CD4-positive, alpha-beta T cell (primary cell): ENCODE data around the gene GOLGA6L2. TPM values are rescaled to one million over a fixed set of nuclear protein-coding genes. Genes with fewer than 3 reads are reported as not detected.
"Not testable (repeated sequence)": the region's sequence is repeated elsewhere in the genome, so short reads cannot be mapped to it uniquely, and the experiment has no call there.

Experiments used
- ATAC-seq: fragments of 200-7000 bp; cut with Tn5 transposase; one replicate; pipeline ENCODE4 v1.10.0; 2022; ENCODE audit warnings: mild to moderate bottlenecking; ENCODE audit not compliant: poor library complexity
- CTCF ChIA-PET: fragments of 350-600 bp; sonication (Branson Sonifier 250); formaldehyde crosslinking; loops from one replicate; lab custom pipeline; 2021; ENCODE audit warnings: antibody characterized with exemption, inconsistent platforms; lab: Charles Lee
- POLR2A ChIA-PET: fragments of 350-600 bp; sonication (Branson Sonifier 250); formaldehyde crosslinking; loops from one replicate; lab custom pipeline; 2021; ENCODE audit warnings: antibody characterized with exemption, inconsistent platforms; lab: Charles Lee
- DNase-seq, 14 experiments: peaks; one replicate each; pipeline ENCODE4 v3.0.0-alpha.2; 2013 to 2020; ENCODE audit warnings: mixed read lengths in 2 of 14
- H3K27ac ChIP-seq, 2 donors: one replicate each; pipeline versions ENCODE4 v1.5.1 to v1.7.0; 2013; ENCODE audit warnings: low read length in 2 of 2, low read depth in 1 of 2, mild to moderate bottlenecking in 1 of 2
- H3K27me3 ChIP-seq, 2 experiments: 1 replicate in 1 of 2; 2 replicates in 1 of 2; pipeline versions ENCODE4 v1.6.1 to v1.7.0; 2013; ENCODE audit warnings: low read length in 2 of 2, control low read depth in 1 of 2, mild to moderate bottlenecking in 1 of 2, moderate library complexity in 1 of 2; ENCODE audit not compliant: insufficient read depth in 2 of 2, control insufficient read depth in 1 of 2
- H3K36me3 ChIP-seq: one replicate; pipeline ENCODE4 v1.6.1; 2013; ENCODE audit warnings: low read length, control low read depth; ENCODE audit not compliant: insufficient read depth
- H3K4me1 ChIP-seq: one replicate; pipeline ENCODE4 v1.6.1; 2013; ENCODE audit warnings: low read length, control low read depth; ENCODE audit not compliant: insufficient read depth
- H3K4me3 ChIP-seq: one replicate; pipeline ENCODE4 v1.5.1; 2013; ENCODE audit warnings: mild to moderate bottlenecking, low read length, moderate library complexity
- H3K9me3 ChIP-seq, 2 experiments: 1 replicate in 1 of 2; 2 replicates in 1 of 2; pipeline versions ENCODE4 v1.6.1 to v1.7.0; 2013; ENCODE audit warnings: low read length in 2 of 2, mild to moderate bottlenecking in 2 of 2, control low read depth in 1 of 2, moderate library complexity in 1 of 2; ENCODE audit not compliant: control insufficient read depth in 1 of 2, insufficient read depth in 1 of 2
- H3K27ac Mint-ChIP-seq: one replicate; pipeline ENCODE4 v1.8.0; 2020; ENCODE audit warnings: mixed read lengths
- H3K27me3 Mint-ChIP-seq: one replicate; pipeline ENCODE4 v1.8.0; 2021; ENCODE audit warnings: mixed read lengths
- H3K36me3 Mint-ChIP-seq: one replicate; pipeline ENCODE4 v1.8.0; 2021; ENCODE audit warnings: low read depth, mixed read lengths
- H3K4me1 Mint-ChIP-seq: one replicate; pipeline ENCODE4 v1.8.0; 2021; ENCODE audit warnings: low read depth, mixed read lengths
- H3K4me3 Mint-ChIP-seq: one replicate; pipeline ENCODE4 v1.8.0; 2020; ENCODE audit warnings: mild to moderate bottlenecking, mixed read lengths
- H3K9me3 Mint-ChIP-seq: one replicate; pipeline ENCODE4 v1.8.0; 2020; ENCODE audit warnings: mixed read lengths
- CTCF ChIP-seq: fragments of 200-600 bp; IDR thresholded peaks from one replicate; pipeline ENCODE4 v1.8.0; 2022; ENCODE audit warnings: antibody characterized with exemption, mild to moderate bottlenecking
- intact Hi-C, 2 experiments: fragments of 100-400 bp; cut with DNase I in 1 of 2; cut with micrococcal nuclease in 1 of 2; formaldehyde crosslinking; loops; one replicate each; pipeline versions ENCODE4 v1.15.1 to v1.9.0; 2023 to 2025; cut with DNase I, micrococcal nuclease
- total RNA-seq, 174 experiments: library from RNA in 2 of 174; stranded (reverse) in 2 of 174; gene quantifications; one replicate each; pipeline ENCODE4 v1.2.3 and lab custom pipeline; 2021 to 2026

The GOLGA6L2 gene
- total RNA-seq, 2 experiments from 2014 or later = not detected

DNA sequence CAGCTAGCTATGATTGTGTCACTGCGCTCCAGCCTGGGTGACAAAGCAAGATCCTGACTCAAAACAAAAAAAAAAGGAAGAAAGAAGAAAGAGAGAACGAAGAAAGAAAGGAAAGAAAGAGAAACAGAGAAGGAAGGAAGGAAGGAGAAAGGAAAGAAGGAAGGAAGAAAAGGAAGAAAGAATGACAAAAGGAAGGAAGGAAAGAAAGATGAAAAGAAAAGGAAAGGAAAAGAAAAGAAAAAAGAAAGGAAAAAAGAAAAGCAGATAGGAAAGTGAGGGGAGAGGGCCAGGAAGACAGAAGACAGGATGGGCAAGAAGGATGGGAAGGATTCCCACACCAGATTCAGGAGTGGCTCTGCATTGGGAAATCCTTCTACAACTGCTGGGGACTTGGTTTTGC is 44.9 kb downstream of the GOLGA6L2 start:
- Mint-ChIP-seq H3K9me3 (no peaks in the 10 kb centered on the region), H3K4me3 (no peak overlapping the region), H3K4me1 (no peaks in the 10 kb centered on the region), H3K36me3 (no peaks in the 10 kb centered on the region), H3K27ac (no peak overlapping the region), H3K27me3 (peaks cover 18% of the 10 kb centered on the region)
- no peaks in the 10 kb centered on the region for H3K9me3 ChIP-seq
- no peaks in the 10 kb centered on the region for H3K27me3 ChIP-seq
- TF ChIP-seq CTCF = no peak
- no peaks in the 10 kb centered on the region for H3K36me3 ChIP-seq
- ChIA-PET POLR2A (no interaction called here), CTCF (no interaction called here)
- ATAC-seq = no peak
- intact Hi-C loops = no loop called here
- DNase-seq = no peak
- no peak overlapping the region for H3K4me3 ChIP-seq
- H3K27ac ChIP-seq = no peak overlapping the region
- no peaks in the 10 kb centered on the region for H3K4me1 ChIP-seq

DNA sequence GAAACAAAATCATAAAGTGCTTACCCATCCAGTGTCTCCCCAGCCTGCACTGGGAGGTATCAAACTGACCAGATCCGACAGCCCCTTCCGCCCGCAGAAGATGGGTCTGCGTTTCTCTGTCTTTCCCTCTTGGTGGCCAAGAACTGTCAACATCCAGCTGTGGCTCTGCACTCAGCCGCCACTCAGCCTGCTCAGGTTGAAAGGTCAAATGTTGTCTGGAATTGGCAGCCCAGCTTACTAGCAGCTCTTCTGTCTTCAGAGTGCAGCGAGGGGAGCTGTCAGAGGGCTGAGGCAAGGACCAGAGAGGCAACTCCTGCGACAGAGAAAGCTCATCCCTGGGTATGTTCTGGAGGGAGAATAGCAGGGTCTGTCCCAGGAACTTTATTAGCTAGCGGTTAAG is 45.4 kb downstream of the GOLGA6L2 start:
- ChIA-PET POLR2A (no interaction called here), CTCF (no interaction called here)
- intact Hi-C loops = no loop called here
- no peaks in the 10 kb centered on the region for H3K4me1 ChIP-seq
- H3K27ac Mint-ChIP-seq = no peak overlapping the region
- ATAC-seq (no peak), DNase-seq (no peak)
- H3K36me3 ChIP-seq = no peaks in the 10 kb centered on the region
- H3K9me3 Mint-ChIP-seq = no peaks in the 10 kb centered on the region
- no peak overlapping the region for H3K4me3 ChIP-seq
- no peaks in the 10 kb centered on the region for H3K27me3 ChIP-seq
- peaks cover 14% of the 10 kb centered on the region for H3K27me3 Mint-ChIP-seq
- no peak for TF ChIP-seq CTCF
- no peak overlapping the region for H3K4me3 Mint-ChIP-seq
- H3K4me1 Mint-ChIP-seq = no peaks in the 10 kb centered on the region
- H3K9me3 ChIP-seq = no peaks in the 10 kb centered on the region
- no peak overlapping the region for H3K27ac ChIP-seq
- H3K36me3 Mint-ChIP-seq = no peaks in the 10 kb centered on the region

DNA sequence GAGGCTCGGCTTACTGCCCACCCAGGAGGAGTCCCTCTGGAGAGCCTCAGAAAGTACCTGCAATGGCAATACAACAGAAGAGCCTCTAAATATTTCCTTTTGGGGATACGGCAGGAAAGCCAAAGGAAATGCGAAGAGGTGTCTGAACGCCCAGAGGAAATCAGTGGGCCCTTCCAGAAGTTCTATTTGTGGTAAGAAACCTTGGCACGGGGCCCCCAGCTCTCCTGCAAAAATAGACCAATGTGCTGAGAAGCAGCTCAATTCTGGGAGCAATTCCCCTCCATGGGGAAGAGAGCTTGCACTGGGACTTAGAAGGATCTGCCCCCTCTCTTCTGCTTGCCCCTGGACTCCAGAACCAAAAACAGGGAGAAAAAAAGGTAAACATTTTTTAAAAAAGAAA is 47.8 kb downstream of the GOLGA6L2 start:
- H3K4me1 ChIP-seq, POLR2A ChIA-PET, H3K9me3 ChIP-seq, H3K4me1 Mint-ChIP-seq, H3K4me3 ChIP-seq, ATAC-seq, H3K27me3 ChIP-seq, H3K36me3 ChIP-seq, H3K27me3 Mint-ChIP-seq, H3K27ac ChIP-seq, H3K27ac Mint-ChIP-seq, CTCF ChIA-PET, intact Hi-C loops, DNase-seq, H3K36me3 Mint-ChIP-seq, H3K4me3 Mint-ChIP-seq, H3K9me3 Mint-ChIP-seq: not testable (repeated sequence)

GRCh38 chr15:23398357-23398756 is 48.7 kb downstream of the GOLGA6L2 start:
- H3K9me3 Mint-ChIP-seq, DNase-seq, H3K4me3 Mint-ChIP-seq, ATAC-seq, H3K27ac Mint-ChIP-seq, H3K4me3 ChIP-seq, H3K36me3 Mint-ChIP-seq, H3K4me1 Mint-ChIP-seq, H3K9me3 ChIP-seq, H3K27ac ChIP-seq, H3K27me3 Mint-ChIP-seq, intact Hi-C loops, H3K27me3 ChIP-seq, CTCF ChIA-PET, H3K4me1 ChIP-seq, POLR2A ChIA-PET, H3K36me3 ChIP-seq: not testable (repeated sequence)
